ENCODE data around the gene FAM222A. TPM values are rescaled to one million over a fixed set of nuclear protein-coding genes. Genes with fewer than 3 reads are reported as not detected.

The FAM222A gene
- total RNA-seq, 1 donor from 2014 or later: 0.20 TPM

GRCh38 chr12:109758426-109759420, 45.1 kb downstream of the FAM222A start:
- no peak for DNase-seq (ENCODE audit: low read depth in 2 of 2)

- no peak for DNase-seq (ENCODE audit: low read depth in 2 of 2)
These were observed 46.0 kb downstream of the FAM222A start for GRCh38 chr12:109759595-109759994.

DNA sequence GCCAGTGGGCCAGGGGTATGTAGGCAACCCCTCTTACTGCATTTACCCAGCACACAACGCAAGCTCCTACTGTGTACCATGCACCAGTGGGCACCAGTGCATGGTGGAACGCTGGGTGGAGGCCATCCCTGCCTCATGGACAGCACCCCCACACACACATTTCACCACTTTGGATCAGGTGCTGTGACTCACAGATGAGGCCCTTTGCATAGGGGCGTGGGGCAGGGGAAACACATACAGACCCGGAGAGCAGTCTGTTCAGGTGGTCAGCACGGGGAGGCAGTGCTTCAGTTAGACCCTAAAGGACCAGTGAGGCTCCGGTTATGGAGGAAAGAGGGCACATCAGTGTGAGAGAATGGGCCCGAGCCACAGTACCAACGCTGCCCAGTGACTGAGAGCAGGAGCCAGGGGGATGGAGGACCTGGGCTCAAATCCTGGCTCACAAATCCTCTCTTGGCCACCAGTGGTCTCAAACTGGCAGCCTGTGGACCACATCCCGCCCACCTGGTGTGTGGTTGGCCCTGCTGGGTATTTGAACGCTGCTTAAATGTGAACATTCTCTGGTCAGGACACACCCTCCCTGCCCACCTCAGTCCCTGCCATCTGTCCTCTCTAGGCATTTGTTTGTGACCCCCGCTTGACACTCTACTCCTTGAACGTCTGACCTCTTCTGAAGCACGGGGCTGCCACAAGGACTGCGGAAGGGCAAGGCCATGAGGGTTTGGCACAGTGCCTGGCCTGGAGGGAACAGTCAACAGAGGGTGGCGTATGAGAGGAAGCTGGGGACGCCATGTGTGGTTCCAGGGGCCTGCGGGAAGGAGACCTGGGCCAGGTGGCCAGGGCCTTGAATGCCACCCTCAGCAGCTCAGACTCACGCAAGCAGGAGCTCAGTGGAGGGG, 46.7 kb downstream of the FAM222A start:
- peak in 1 of 2 donors; percentile 28 for DNase-seq (ENCODE audit: low read depth in 2 of 2)

DNA sequence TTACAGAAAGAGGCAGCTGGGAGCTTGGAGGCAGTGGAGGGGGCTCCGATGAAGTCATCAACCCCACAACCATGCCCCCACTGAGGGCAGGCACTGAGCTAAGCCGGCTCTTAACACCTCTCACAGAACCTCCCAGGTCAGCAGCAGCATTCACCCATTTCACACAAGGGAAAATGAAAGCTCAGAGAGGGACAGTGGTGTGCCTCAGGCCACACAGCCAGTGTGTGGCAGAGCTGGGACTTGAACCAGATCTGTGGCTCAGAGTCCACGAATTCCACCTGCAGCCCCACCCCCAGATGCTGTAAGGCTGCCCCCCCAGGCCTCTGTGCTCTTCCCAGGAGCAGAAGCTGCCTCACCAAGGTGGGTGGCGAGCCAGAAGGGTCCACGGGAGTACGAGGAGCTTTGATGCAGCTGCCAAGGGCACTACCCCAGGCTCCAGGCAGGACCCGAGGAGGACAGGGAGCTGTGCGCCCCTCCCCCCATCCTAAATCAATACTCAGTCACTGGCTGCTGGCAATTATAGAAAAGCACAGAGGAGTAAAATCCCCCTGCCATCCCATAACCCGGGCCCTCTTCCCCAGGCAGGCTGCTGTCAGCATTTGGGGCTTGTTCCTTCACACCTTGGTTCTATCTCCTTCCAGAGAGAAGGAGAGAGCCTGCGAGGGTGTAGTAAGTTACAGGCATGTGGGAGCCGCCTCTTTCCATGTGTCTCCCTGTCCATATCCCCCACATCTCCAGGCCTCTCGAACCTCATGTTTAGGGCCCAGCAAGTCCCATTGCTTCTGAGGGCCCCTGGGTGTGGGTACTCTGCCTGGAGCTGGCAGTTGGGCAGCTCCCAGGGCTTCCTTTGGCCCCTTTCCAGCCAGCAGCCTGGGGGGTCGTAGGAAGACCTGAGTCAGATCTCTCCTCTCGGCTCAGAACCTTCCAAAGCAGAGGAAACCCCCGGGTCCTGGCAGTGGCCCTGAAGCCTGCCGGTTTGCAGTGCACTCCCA, 47.6 kb downstream of the FAM222A start:
- DNase-seq (ENCODE audit: low read depth in 2 of 2): no peak

DNA sequence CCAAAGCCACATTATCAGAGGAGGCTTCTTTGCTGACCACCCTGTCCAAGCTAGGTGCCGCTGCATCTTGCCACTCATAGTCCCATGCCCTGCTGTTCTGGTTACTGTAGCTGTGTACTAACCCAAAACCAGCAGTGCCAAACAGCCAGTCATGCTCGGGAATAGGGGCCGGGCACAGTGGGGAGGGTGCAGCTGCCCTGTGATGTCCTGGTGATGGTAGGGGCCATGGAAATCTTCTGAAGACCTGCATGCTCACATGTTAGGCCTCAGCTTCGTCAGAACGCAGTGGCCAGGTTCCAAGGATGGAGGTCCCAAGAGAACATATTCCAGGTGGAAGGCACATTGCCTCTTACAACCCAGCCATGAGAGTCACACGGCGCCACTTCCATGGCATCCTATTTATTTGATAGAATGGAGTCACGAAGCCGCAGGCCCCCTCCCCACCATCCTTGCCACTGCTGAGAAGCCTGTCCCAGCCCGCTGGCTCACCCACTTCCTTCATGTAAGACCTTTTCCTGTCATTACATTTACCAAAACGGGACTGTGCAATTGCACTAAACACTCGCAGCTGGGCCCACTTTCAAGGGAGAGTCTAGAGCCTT, 48.5 kb downstream of the FAM222A start:
- DNase-seq (ENCODE audit: low read depth in 2 of 2): no peak

- no peak for DNase-seq (ENCODE audit: low read depth in 2 of 2)
These were observed 49.1 kb downstream of the FAM222A start for GRCh38 chr12:109762673-109763191.

DNA sequence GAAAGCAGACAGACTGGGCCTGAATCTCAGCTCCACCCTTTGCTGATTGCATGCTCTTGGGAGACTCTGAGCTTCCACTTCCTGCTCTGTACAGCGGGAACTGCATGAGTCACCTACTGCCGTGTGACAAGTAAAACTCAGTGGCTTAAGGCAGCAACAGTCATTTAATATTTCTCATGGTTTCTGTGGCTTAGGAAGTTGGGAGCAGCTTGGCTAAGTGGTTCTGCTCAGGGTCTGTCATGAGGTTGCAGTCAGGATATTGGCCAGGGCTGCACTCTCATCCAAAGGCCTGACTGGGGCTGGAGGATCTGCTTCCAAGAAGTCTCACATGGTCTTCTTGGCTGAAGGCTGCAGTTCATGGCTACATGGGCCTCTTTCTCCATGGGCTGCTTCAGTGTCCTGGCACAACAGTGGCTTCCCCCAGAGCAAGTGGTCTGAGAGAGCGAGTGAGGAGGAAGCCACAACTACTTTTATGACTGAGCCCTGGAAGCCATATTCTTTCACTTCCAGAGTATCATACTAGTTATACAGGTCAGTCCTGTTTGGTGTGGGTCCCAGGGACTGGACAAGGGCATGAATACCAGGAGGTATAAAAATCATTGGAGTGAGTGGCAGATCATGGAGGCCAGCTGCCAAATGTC, 49.7 kb downstream of the FAM222A start:
- peak in 1 of 2 donors; percentile 70 for DNase-seq (ENCODE audit: low read depth in 2 of 2)

DNA sequence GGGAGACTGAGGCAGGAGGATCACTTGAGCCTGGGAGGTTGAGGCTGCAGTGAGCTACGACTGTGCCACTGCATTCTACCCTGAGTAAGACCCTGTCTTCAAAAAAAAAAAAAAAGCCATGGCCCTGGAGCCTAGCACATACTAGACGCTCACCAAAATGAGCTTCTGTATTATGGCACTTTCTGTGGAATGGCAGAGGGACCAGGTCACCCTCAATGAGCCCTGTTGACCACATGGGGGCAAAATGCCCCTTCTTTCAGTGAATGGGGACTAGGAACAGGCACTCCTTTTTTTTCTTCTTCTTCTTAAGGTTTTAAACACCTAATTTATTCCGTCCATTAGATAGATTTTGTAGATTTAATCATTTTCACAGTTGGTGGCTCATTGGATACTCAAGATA, 50.5 kb downstream of the FAM222A start:
- no peak for DNase-seq (ENCODE audit: low read depth in 2 of 2)

DNA sequence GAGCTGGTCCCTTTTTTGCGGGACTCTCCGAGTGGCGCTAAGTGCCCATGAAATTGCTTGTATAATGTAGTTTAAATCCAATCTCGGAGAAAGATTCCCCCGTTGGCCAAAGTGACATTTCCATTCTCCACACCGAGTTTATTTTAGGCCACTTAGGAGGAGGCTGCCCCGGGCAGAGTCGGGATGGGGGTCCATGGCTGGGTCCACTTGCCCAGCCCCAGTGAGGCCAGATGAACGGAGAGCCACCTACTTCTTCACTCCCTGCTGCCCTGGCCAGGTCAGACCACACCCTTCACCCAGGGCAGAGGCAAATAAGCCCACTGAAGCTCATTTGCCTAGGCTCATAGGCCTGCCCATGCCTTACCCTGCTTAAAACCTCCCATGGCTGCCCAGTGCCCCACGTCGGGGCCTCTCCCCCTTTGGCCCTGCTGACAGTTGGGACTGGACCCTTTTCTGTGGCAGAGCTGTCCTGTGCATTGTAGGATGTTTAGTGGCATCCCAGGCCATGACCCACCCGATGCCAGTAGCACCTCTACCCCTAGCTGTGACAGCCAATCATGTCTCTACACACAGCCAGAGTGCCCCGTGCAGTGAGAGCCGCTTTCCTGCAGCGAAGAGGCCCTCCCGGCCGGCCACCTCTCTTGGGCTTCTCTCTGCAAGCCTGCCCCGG, 51.3 kb downstream of the FAM222A start:
- DNase-seq (ENCODE audit: low read depth in 2 of 2): no peak

DNA sequence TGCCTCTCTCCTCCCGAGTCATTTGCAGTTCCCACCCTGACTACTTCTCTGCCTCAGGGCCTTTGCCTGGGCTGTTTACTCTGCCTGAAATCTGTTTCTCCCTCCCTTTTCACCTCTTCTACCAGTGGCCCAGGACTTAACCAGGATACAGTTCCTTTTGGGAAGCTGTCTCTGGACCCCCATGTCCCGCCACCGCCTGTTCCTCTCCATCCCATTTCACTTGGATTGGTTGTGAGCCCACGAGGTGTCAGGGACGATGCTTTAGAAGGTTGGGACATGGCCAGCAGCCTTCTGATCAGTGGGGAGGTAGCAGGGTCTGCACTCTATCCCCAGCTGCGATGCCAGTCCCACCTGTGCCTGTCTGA, 51.8 kb downstream of the FAM222A start:
- DNase-seq (ENCODE audit: low read depth in 2 of 2): no peak

DNA sequence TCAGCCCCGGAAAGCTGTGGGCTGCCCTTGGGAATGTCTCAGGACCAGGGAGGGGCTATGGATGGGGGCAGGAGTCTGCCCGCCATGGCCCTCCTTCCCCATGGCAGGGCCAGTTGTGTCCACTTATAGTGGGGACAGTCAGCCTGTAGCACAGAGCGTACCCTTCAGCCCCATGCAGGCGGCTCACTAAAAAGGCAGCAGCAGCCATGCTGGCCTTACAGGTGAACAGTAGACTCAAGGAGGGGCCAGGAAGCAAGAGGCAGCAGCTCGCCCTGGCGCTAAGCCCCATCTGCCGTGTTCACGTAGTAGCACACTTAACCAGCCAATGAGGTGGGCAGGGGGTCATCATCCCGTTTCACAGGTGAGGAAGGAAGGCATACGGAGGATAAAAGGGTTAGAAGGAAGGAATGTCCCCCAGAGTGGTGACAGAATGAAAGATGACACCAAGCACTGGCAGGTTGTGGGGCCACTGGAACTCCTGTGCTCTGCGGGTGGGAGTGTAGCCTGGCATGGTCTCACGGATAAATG, 52.7 kb downstream of the FAM222A start:
- no peak for DNase-seq (ENCODE audit: low read depth in 2 of 2)

- no peak for DNase-seq (ENCODE audit: low read depth in 2 of 2)
These were observed 53.8 kb downstream of the FAM222A start for GRCh38 chr12:109767456-109767855.

- no peak for DNase-seq (ENCODE audit: low read depth in 2 of 2)
These were observed 54.6 kb downstream of the FAM222A start for GRCh38 chr12:109767991-109768900.

GRCh38 chr12:109768901-109769670, 55.5 kb downstream of the FAM222A start:
- no peak for DNase-seq (ENCODE audit: low read depth in 2 of 2)

DNA sequence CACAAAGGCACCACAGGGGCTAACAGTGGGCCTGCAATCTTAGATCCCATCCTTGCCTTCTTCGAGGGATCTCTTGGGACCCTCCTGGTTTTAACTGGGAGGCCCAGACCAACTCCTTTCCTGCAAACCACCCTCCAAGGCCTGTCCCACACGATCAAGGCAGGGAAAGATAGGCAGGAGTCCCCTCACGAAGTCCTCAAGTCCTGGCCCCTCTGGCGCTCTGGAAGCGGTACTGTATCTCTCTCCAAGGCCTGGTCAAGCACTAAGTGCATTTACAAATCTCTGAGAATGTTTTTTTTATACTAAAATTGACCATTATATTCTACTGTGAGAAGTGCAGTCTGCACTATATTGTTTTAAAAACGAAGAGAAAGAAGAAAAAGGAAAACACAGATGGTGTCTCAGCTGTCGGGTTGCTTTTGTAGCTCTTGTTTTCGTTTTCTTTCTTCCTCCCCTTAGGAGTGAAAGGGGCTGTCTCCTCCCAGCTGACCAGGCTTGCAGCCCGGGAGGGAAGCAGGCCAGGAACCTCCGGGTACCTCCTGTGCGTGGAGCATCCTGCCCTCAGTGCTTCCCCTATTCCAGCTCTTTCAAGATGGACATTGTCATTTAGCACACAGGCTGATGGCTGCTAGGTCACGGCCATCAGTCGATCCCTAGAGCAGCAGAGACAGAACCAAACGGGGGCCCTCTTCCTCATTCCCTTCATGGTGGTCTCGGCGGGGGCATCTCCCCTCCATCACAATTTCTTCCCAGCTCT, 56.7 kb downstream of the FAM222A start:
- DNase-seq (ENCODE audit: low read depth in 2 of 2): no peak

- DNase-seq (ENCODE audit: low read depth in 2 of 2): no peak
These were observed 57.4 kb downstream of the FAM222A start for GRCh38 chr12:109770861-109771670.
